Ovary (tissue), 3 donors: ENCODE measurements around the gene SETBP1.

Experiments
- POLR2A ChIP-seq: fragments of 450-650 bp; IDR thresholded peaks from one replicate; pipeline ENCODE4 v1.6.1; 2017; ENCODE audit warnings: antibody characterized with exemption, mild to moderate bottlenecking, moderate library complexity
- TF ChIP-seq, protein P1 (sequence below), 3 donors: fragments of 450-650 bp in 2 of 3; fragments of 200-600 bp in 1 of 3; IDR thresholded peaks; one replicate each; pipeline versions ENCODE4 v1.5.1 to v1.8.0; 2016 to 2022; ENCODE audit warnings: antibody characterized with exemption in 3 of 3, mild to moderate bottlenecking in 1 of 3
- donor health status: DM: no; HTN: no; CAD: no.

DNA sequence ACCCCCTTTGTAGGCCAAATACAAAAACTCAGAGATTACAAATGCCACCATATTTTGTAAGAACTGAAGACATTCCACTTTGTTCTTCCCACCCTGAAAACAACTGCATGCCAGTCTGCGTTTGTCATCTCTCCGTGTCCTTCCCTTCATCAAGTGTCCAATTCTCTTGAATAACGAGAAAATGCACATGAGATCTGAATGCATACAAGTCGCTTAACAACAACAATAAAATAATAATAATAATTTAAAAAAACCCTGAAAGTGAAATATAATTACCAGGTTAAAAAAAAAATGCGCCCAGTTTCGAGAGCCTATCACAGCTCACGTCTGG lies 2.0 kb upstream of the SETBP1 start:
- no peak for TF ChIP-seq POLR2A
- TF ChIP-seq, protein P1, sequence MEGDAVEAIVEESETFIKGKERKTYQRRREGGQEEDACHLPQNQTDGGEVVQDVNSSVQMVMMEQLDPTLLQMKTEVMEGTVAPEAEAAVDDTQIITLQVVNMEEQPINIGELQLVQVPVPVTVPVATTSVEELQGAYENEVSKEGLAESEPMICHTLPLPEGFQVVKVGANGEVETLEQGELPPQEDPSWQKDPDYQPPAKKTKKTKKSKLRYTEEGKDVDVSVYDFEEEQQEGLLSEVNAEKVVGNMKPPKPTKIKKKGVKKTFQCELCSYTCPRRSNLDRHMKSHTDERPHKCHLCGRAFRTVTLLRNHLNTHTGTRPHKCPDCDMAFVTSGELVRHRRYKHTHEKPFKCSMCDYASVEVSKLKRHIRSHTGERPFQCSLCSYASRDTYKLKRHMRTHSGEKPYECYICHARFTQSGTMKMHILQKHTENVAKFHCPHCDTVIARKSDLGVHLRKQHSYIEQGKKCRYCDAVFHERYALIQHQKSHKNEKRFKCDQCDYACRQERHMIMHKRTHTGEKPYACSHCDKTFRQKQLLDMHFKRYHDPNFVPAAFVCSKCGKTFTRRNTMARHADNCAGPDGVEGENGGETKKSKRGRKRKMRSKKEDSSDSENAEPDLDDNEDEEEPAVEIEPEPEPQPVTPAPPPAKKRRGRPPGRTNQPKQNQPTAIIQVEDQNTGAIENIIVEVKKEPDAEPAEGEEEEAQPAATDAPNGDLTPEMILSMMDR (IDR thresholded peaks at IDR 0.05): no peak
